ENCODE results near the gene DIAPH3.

DIAPH3 gene

DNA sequence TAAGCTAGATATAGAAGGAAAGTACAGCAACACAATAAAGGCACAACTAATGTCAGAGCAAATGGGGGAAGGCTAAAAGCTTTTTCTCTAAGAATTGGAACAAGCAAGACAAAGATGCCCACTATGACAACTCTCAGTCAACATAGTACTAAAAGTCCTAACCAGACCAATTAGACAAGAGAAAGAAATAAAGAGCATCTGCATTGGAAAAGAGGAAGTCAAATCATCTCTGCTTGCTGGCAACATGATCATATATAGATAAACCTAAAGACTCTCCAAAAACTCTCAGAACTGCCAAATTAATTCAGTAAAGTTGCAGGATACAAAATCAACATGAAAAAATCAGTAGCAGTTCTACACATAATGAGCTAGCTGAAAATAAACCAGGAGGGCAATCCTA, 542.0 kb downstream of the DIAPH3 start:
- DNase-seq (ENCODE audit: low spot score), result no peak

Data from HuH-7 (cell line).